H1 (cell line): ENCODE data around the gene ADCY3. TPM values are rescaled to one million over a fixed set of nuclear protein-coding genes. Genes with fewer than 3 reads are reported as not detected.

Source experiments
- CTCF ChIA-PET: fragments of 300-600 bp; sonication (Branson Sonifier 250); formaldehyde crosslinking; loops from one replicate; lab custom pipeline; 2021; ENCODE audit not compliant: partially characterized antibody; lab: Charles Lee
- POLR2A ChIA-PET: fragments of 300-600 bp; sonication (Branson Sonifier 250); formaldehyde crosslinking; loops from one replicate; lab custom pipeline; 2021; ENCODE audit warnings: inconsistent platforms; ENCODE audit not compliant: partially characterized antibody; lab: Charles Lee
- DNase-seq, 2 experiments: peaks; one replicate each; pipeline versions ENCODE4 v3.0.0 to v3.0.0-alpha.2; 2010 to 2022; ENCODE audit warnings: low spot score in 2 of 2, low read depth in 1 of 2, mixed read lengths in 1 of 2
- FAIRE-seq: peaks from 2 replicates; lab custom pipeline; 2011; peaks lifted over from hg19 to GRCh38; lab: Jason Lieb, UNC
- H2AFZ ChIP-seq: 2 replicates; pipeline ENCODE4 v1.8.1; 2012; ENCODE audit warnings: low read length, inconsistent platforms
- H2AK5ac ChIP-seq: 2 replicates; pipeline ENCODE4 v1.6.1; 2013; ENCODE audit warnings: low read depth, low read length
- H2BK120ac ChIP-seq: replicated peaks from 2 replicates; pipeline ENCODE3; 2013; ENCODE audit warnings: low read depth, low read length, inconsistent platforms
- H2BK12ac ChIP-seq: 2 replicates; pipeline ENCODE4 v1.6.1; 2013; ENCODE audit warnings: low read depth, low read length
- H2BK15ac ChIP-seq: 2 replicates; pipeline ENCODE4 v1.6.1; 2013; ENCODE audit warnings: low read length
- H2BK20ac ChIP-seq: 2 replicates; pipeline ENCODE4 v1.6.1; 2013; ENCODE audit warnings: low read length
- H2BK5ac ChIP-seq: 2 replicates; pipeline ENCODE4 v1.6.1; 2013; ENCODE audit warnings: low read depth, low read length
- H3K14ac ChIP-seq: 2 replicates; pipeline ENCODE4 v1.6.1; 2013; ENCODE audit warnings: inconsistent platforms; ENCODE audit not compliant: insufficient read length
- H3K18ac ChIP-seq: 2 replicates; pipeline ENCODE4 v1.6.1; 2013; ENCODE audit warnings: low read length; ENCODE audit errors: extremely low read depth
- H3K23ac ChIP-seq: 2 replicates; pipeline ENCODE4 v1.6.1; 2013; ENCODE audit warnings: inconsistent platforms; ENCODE audit not compliant: insufficient read length
- H3K23me2 ChIP-seq: 2 replicates; pipeline ENCODE4 v1.6.1; 2013; ENCODE audit warnings: low read depth, low read length
- H3K27ac ChIP-seq: 2 replicates; pipeline ENCODE4 v1.6.1; 2011; ENCODE audit warnings: low read depth, low read length, inconsistent platforms
- H3K27me3 ChIP-seq, 4 experiments: replicated peaks in 1 of 4; 1 replicate in 1 of 4; 2 replicates in 3 of 4; pipeline versions ENCODE4 v1.6.1 to v1.8.1; 2011 to 2013; ENCODE audit warnings: low read length in 3 of 4, mild to moderate bottlenecking in 3 of 4, inconsistent platforms in 2 of 4, mixed read lengths in 2 of 4, moderate library complexity in 1 of 4; ENCODE audit not compliant: control insufficient read depth in 3 of 4, insufficient read depth in 3 of 4; ENCODE audit errors: extremely low read depth in 1 of 4
- H3K36me3 ChIP-seq, 4 experiments: 2 replicates each; pipeline versions ENCODE4 v1.6.1 to v1.8.1; 2011 to 2013; ENCODE audit warnings: mild to moderate bottlenecking in 4 of 4, low read length in 3 of 4, moderate library complexity in 2 of 4, control low read depth in 1 of 4, inconsistent platforms in 1 of 4; ENCODE audit not compliant: insufficient read depth in 4 of 4, control insufficient read depth in 2 of 4
- H3K4ac ChIP-seq: replicated peaks from 2 replicates; pipeline ENCODE3; 2013; ENCODE audit warnings: low read length, low read depth, mixed read lengths, inconsistent platforms; ENCODE audit not compliant: insufficient read length
- H3K4me1 ChIP-seq, 4 experiments: replicated peaks in 1 of 4; 1 replicate in 1 of 4; 2 replicates in 3 of 4; pipeline versions ENCODE4 v1.6.1 to v1.8.1; 2011 to 2013; ENCODE audit warnings: low read length in 3 of 4, inconsistent platforms in 2 of 4, mixed read lengths in 1 of 4; ENCODE audit not compliant: insufficient read depth in 4 of 4, control insufficient read depth in 3 of 4
- H3K4me2 ChIP-seq, 2 experiments: 2 replicates each; pipeline versions ENCODE4 v1.6.1 to v1.8.1; 2011 to 2013; ENCODE audit warnings: low read depth in 2 of 2, low read length in 2 of 2, control low read depth in 1 of 2, inconsistent platforms in 1 of 2, mild to moderate bottlenecking in 1 of 2; ENCODE audit not compliant: insufficient read depth in 1 of 2
- H3K4me3 ChIP-seq, 4 experiments: fragments of 200-600, 300-600 bp in 1 of 4; sonication (generic), shearing (Covaris generic), sonication (Bioruptor Twin) in 1 of 4; 2 replicates each; pipeline versions ENCODE4 v1.5.1 to v1.8.1; 2011 to 2016; ENCODE audit warnings: low read length in 4 of 4, low read depth in 3 of 4, control low read depth in 2 of 4, inconsistent platforms in 2 of 4, mild to moderate bottlenecking in 2 of 4, mixed read lengths in 1 of 4, moderate library complexity in 1 of 4; ENCODE audit not compliant: insufficient read depth in 2 of 4; ENCODE audit errors: extremely low read depth in 1 of 4
- H3K56ac ChIP-seq: replicated peaks from 2 replicates; pipeline ENCODE3; 2013; ENCODE audit warnings: low read depth, mild to moderate bottlenecking, mixed read lengths, low read length, inconsistent platforms; ENCODE audit not compliant: insufficient read length
- H3K79me1 ChIP-seq: 2 replicates; pipeline ENCODE4 v1.6.1; 2013; ENCODE audit warnings: low read depth, low read length, control low read depth
- H3K79me2 ChIP-seq, 2 experiments: 2 replicates each; pipeline versions ENCODE4 v1.6.1 to v1.8.1; 2012 to 2013; ENCODE audit warnings: low read length in 2 of 2, mild to moderate bottlenecking in 2 of 2, inconsistent platforms in 1 of 2; ENCODE audit not compliant: insufficient read depth in 2 of 2, control insufficient read depth in 1 of 2
- H3K9ac ChIP-seq, 4 experiments: replicated peaks in 1 of 4; 1 replicate in 1 of 4; 2 replicates in 3 of 4; pipeline versions ENCODE4 v1.6.1 to v1.8.1; 2011 to 2013; ENCODE audit warnings: low read depth in 3 of 4, low read length in 3 of 4, control low read depth in 2 of 4, mild to moderate bottlenecking in 2 of 4, moderate library complexity in 2 of 4, inconsistent platforms in 1 of 4; ENCODE audit errors: extremely low read depth in 1 of 4
- H3K9me3 ChIP-seq, 2 experiments: 2 replicates each; pipeline versions ENCODE4 v1.6.1 to v1.8.1; 2012 to 2013; ENCODE audit warnings: mild to moderate bottlenecking in 2 of 2, moderate library complexity in 2 of 2, control low read depth in 1 of 2, inconsistent platforms in 1 of 2, low read depth in 1 of 2, low read length in 1 of 2, mixed read lengths in 1 of 2; ENCODE audit not compliant: insufficient read depth in 2 of 2
- H4K20me1 ChIP-seq, 2 experiments: replicated peaks in 1 of 2; 2 replicates each; pipeline versions ENCODE3 to v1.8.1; 2011 to 2013; ENCODE audit warnings: inconsistent platforms in 2 of 2, low read length in 2 of 2, mild to moderate bottlenecking in 1 of 2; ENCODE audit not compliant: insufficient read depth in 2 of 2, control insufficient read depth in 1 of 2
- H4K5ac ChIP-seq: 2 replicates; pipeline ENCODE4 v1.6.1; 2013; ENCODE audit warnings: low read length, low read depth, mixed read lengths, inconsistent platforms; ENCODE audit not compliant: insufficient read length
- H4K8ac ChIP-seq: 2 replicates; pipeline ENCODE4 v1.8.0; 2013; ENCODE audit warnings: mild to moderate bottlenecking, moderate library complexity, low read length, inconsistent platforms; ENCODE audit not compliant: insufficient read depth; ENCODE audit errors: extremely low read depth
- H4K91ac ChIP-seq: replicated peaks from 2 replicates; pipeline ENCODE3; 2013; ENCODE audit warnings: low read length, mixed read lengths, inconsistent platforms; ENCODE audit not compliant: insufficient read length
- ATF2 ChIP-seq: IDR thresholded peaks from 2 replicates; pipeline ENCODE4 v1.6.1; 2012; ENCODE audit warnings: low read length, inconsistent platforms
- ATF3 ChIP-seq: IDR thresholded peaks from 2 replicates; pipeline ENCODE4 v1.6.1; 2011; ENCODE audit warnings: low read depth, mild to moderate bottlenecking, low read length; ENCODE audit not compliant: insufficient read depth
- CEBPB ChIP-seq: IDR thresholded peaks from 2 replicates; pipeline ENCODE4 v1.6.1; 2012; ENCODE audit warnings: low read depth, low read length
- EP300 ChIP-seq, 2 experiments: IDR thresholded peaks; 1 replicate in 1 of 2; 2 replicates in 1 of 2; pipeline ENCODE4 v1.6.1; 2011 to 2012; ENCODE audit warnings: low read depth in 2 of 2, low read length in 2 of 2, mild to moderate bottlenecking in 2 of 2, borderline replicate concordance in 1 of 2, inconsistent platforms in 1 of 2, moderate library complexity in 1 of 2
- HDAC6 ChIP-seq: IDR thresholded peaks from one replicate; pipeline ENCODE4 v1.7.1; 2012; ENCODE audit warnings: low read depth, mild to moderate bottlenecking, inconsistent platforms, low read length, moderate library complexity
- KDM1A ChIP-seq: fragments of 200-600, 300-600 bp; sonication (generic); IDR thresholded peaks from 2 replicates; pipeline ENCODE4 v1.7.1; 2016; ENCODE audit warnings: mild to moderate bottlenecking, low read length, borderline replicate concordance
- MAX ChIP-seq: IDR thresholded peaks from 2 replicates; pipeline ENCODE4 v1.6.1; 2012; ENCODE audit warnings: inconsistent platforms
- TCF12 ChIP-seq: IDR thresholded peaks from 2 replicates; pipeline ENCODE4 v1.6.1; 2011; ENCODE audit warnings: low read depth, mild to moderate bottlenecking, low read length
- WGBS, 2 experiments: shearing (Covaris generic) in 1 of 2; methylation state at CpG; one replicate each; pipeline versions ENCODE4 v1.1.6 to v1.1.7; 2013 to 2015; ENCODE audit warnings: low lambda C conversion rate in 2 of 2, mixed read lengths in 2 of 2, inconsistent platforms in 1 of 2, low coverage in 1 of 2, missing lambda C conversion rate in 1 of 2; ENCODE audit not compliant: insufficient replicate concordance in 2 of 2, insufficient coverage in 1 of 2, insufficient read length in 1 of 2; ENCODE audit errors: extremely low coverage in 1 of 2, missing lambda C conversion rate in 1 of 2; 5-methylcytosine and 5-hydroxymethylcytosine counted together
- polyA plus RNA-seq, 7 experiments: library from polyadenylated mRNA; depleted of rRNA in 3 of 7; stranded (reverse) in 5 of 7; unstranded in 2 of 7; fragments of >200 nt in 5 of 7; fragments of 200-250 nt in 2 of 7; gene quantifications; 1 replicate in 5 of 7; 2 replicates in 1 of 7; 4 replicates in 1 of 7; pipeline versions ENCODE4 v1.2.1 to v1.2.3, GENCODE V29; 2011 to 2013; ENCODE audit warnings: missing spikeins in 2 of 7, mixed read lengths in 2 of 7
- total RNA-seq: library from RNA; stranded (reverse); fragmentation: NEBNext Ultra II Directional; extraction: Animal tissue kit (Norgen Biotek cat#: 25700); gene quantifications from 2 replicates; pipeline ENCODE4 v1.2.1, GENCODE V29; 2021

The ADCY3 gene
- total and polyA plus RNA-seq, 2 of the 8 experiments (the other 6 are each of a cell fraction or from before 2014, with no cell fraction given): 45.1 to 52.9 TPM

- POLR2A ChIA-PET: no interaction called here
- no peak overlapping the region for H2BK12ac ChIP-seq
- H3K18ac ChIP-seq: no peak overlapping the region
- no peak overlapping the region for H3K4me2 ChIP-seq
- no peak overlapping the region for H4K5ac ChIP-seq
- H2AK5ac ChIP-seq: no peak overlapping the region
- DNase-seq: no peak
- H3K23me2 ChIP-seq: no peaks in the 10 kb centered on the region
- H3K36me3 ChIP-seq: peaks cover 0 to 14% (median 2%) of the 10 kb centered on the region in 4 experiments; a peak in 4 of 8 replicates
- H3K9ac ChIP-seq: no peak overlapping the region
- no peaks in the 10 kb centered on the region for H4K20me1 ChIP-seq
- H2BK5ac ChIP-seq: no peak overlapping the region
- H4K8ac ChIP-seq: no peak overlapping the region
- no peak overlapping the region for H3K27ac ChIP-seq
- no peak overlapping the region for H2BK20ac ChIP-seq
- H3K56ac ChIP-seq: no peak overlapping the region
- TF ChIP-seq ATF2 (no peak), TCF12 (no peak), CEBPB (no peak), HDAC6 (no peak), EP300 (IDR thresholded peaks at IDR 0.05; ENCODE audit: borderline replicate concordance in 1 of 2, low read depth in 2 of 2, low read length in 2 of 2) (no peak), KDM1A (no peak), ATF3 (no peak), MAX (no peak)
- peaks cover 2 to 8% of the 10 kb centered on the region in 2 experiments; a peak in 1 of 4 replicates for H3K9me3 ChIP-seq
- no peak overlapping the region for H2BK120ac ChIP-seq
- H4K91ac ChIP-seq: no peak overlapping the region
- 93% methylated on average over 18 of the region's 18 CpGs; no CpG with 5 or more reads in 1 of the 2 experiments for WGBS, 2 experiments
- no peak overlapping the region for H2AFZ ChIP-seq
- H3K4me3 ChIP-seq: no peak overlapping the region
- H3K79me1 ChIP-seq: no peaks in the 10 kb centered on the region; the same call in 1 of the 2 replicates
- H3K14ac ChIP-seq: no peak overlapping the region
- H3K27me3 ChIP-seq: no peaks in the 10 kb centered on the region
- CTCF ChIA-PET: interaction anchor here (0.6 to 4.0 kb wide), 3 partner anchors 12 to 53 kb away, joined by 3 to 20 read pairs (median 3); no protein-coding TSS in a partner anchor
- no peaks in the 10 kb centered on the region; a peak in 1 of 4 replicates for H3K79me2 ChIP-seq
- H3K23ac ChIP-seq: no peak overlapping the region
- H2BK15ac ChIP-seq: no peak overlapping the region
- H3K4ac ChIP-seq: no peak overlapping the region
- peaks cover 0 to 2% (median under 1%) of the 10 kb centered on the region in 4 experiments; a peak in 1 of 7 replicates for H3K4me1 ChIP-seq
- FAIRE-seq: no peak
These were observed 81.5 kb downstream of the ADCY3 start for GRCh38 chr2:24838541-24838940.
